ENCODE measurements around the gene CEP295NL. TPM values are rescaled to one million over a fixed set of nuclear protein-coding genes. Genes with fewer than 3 reads are reported as not detected.

Gene CEP295NL
- total RNA-seq, 1 donor: 2.5 TPM

GRCh38 chr17:78892936-78893379 lies 10.0 kb downstream of the CEP295NL start:
- H3K27me3 ChIP-seq (ENCODE audit: insufficient read depth, low read length): no peaks in the 10 kb centered on the region
- H3K4me3 ChIP-seq (ENCODE audit: insufficient read depth, low read length): no peak overlapping the region
- no peaks in the 10 kb centered on the region for H3K9me3 ChIP-seq (ENCODE audit: low read depth, low read length)
- H4K20me1 ChIP-seq (ENCODE audit: insufficient read depth, low read length): peaks cover 71% of the 10 kb centered on the region
- no peak overlapping the region for H3K4me2 ChIP-seq (ENCODE audit: insufficient read depth, low read length)
- H3K36me3 ChIP-seq (ENCODE audit: insufficient read depth, low read length): peaks cover 20% of the 10 kb centered on the region
- TF ChIP-seq CTCF (IDR thresholded peaks at IDR 0.05; ENCODE audit: extremely low read depth, low read depth, low read length): no peak
- no peak overlapping the region for H2AFZ ChIP-seq (ENCODE audit: low read length)
- DNase-seq (ENCODE audit: insufficient read length, low spot score, missing footprints): no peak
- peaks cover 3% of the 10 kb centered on the region for H3K4me1 ChIP-seq (ENCODE audit: insufficient read depth, low read length)
- no peak overlapping the region for H3K27ac ChIP-seq (ENCODE audit: low read depth, low read length)
- H3K79me2 ChIP-seq (ENCODE audit: insufficient read depth, low read length): peaks cover 98% of the 10 kb centered on the region

- DNase-seq (ENCODE audit: insufficient read length, low spot score, missing footprints): peak; percentile 53
- Histone ChIP-seq H4K20me1 (ENCODE audit: insufficient read depth, low read length) (peaks cover 67% of the 10 kb centered on the region), H3K27ac (ENCODE audit: low read depth, low read length) (no peak overlapping the region), H3K79me2 (ENCODE audit: insufficient read depth, low read length) (peaks cover 97% of the 10 kb centered on the region), H3K27me3 (ENCODE audit: insufficient read depth, low read length) (no peaks in the 10 kb centered on the region), H3K36me3 (ENCODE audit: insufficient read depth, low read length) (peaks cover 20% of the 10 kb centered on the region), H2AFZ (ENCODE audit: low read length) (no peak overlapping the region), H3K4me2 (ENCODE audit: insufficient read depth, low read length) (no peak overlapping the region), H3K4me3 (ENCODE audit: insufficient read depth, low read length) (no peak overlapping the region), H3K9me3 (ENCODE audit: low read depth, low read length) (no peaks in the 10 kb centered on the region), H3K4me1 (ENCODE audit: insufficient read depth, low read length) (peaks cover 3% of the 10 kb centered on the region)
- no peak for TF ChIP-seq CTCF (IDR thresholded peaks at IDR 0.05; ENCODE audit: extremely low read depth, low read depth, low read length)
Measured at GRCh38 chr17:78892520-78892919, 10.5 kb downstream of the CEP295NL start.

- Histone ChIP-seq H3K4me1 (ENCODE audit: insufficient read depth, low read length) (peaks cover 3% of the 10 kb centered on the region), H3K4me3 (ENCODE audit: insufficient read depth, low read length) (no peak overlapping the region), H3K27me3 (ENCODE audit: insufficient read depth, low read length) (no peaks in the 10 kb centered on the region), H2AFZ (ENCODE audit: low read length) (no peak overlapping the region), H4K20me1 (ENCODE audit: insufficient read depth, low read length) (peaks cover 64% of the 10 kb centered on the region), H3K36me3 (ENCODE audit: insufficient read depth, low read length) (peaks cover 20% of the 10 kb centered on the region), H3K79me2 (ENCODE audit: insufficient read depth, low read length) (peaks cover 97% of the 10 kb centered on the region), H3K27ac (ENCODE audit: low read depth, low read length) (no peak overlapping the region), H3K9me3 (ENCODE audit: low read depth, low read length) (no peaks in the 10 kb centered on the region), H3K4me2 (ENCODE audit: insufficient read depth, low read length) (no peak overlapping the region)
- DNase-seq (ENCODE audit: insufficient read length, low spot score, missing footprints): peak; percentile 46
- TF ChIP-seq CTCF (IDR thresholded peaks at IDR 0.05; ENCODE audit: extremely low read depth, low read depth, low read length): no peak
Measured at GRCh38 chr17:78892062-78892456, 10.9 kb downstream of the CEP295NL start.

- Histone ChIP-seq H3K36me3 (ENCODE audit: insufficient read depth, low read length) (peaks cover 26% of the 10 kb centered on the region), H3K4me3 (ENCODE audit: insufficient read depth, low read length) (no peak overlapping the region), H2AFZ (ENCODE audit: low read length) (no peak overlapping the region), H3K27ac (ENCODE audit: low read depth, low read length) (no peak overlapping the region), H3K9me3 (ENCODE audit: low read depth, low read length) (no peaks in the 10 kb centered on the region), H3K4me1 (ENCODE audit: insufficient read depth, low read length) (peaks cover 3% of the 10 kb centered on the region), H3K4me2 (ENCODE audit: insufficient read depth, low read length) (no peak overlapping the region), H3K79me2 (ENCODE audit: insufficient read depth, low read length) (peaks cover 97% of the 10 kb centered on the region), H4K20me1 (ENCODE audit: insufficient read depth, low read length) (peaks cover 68% of the 10 kb centered on the region), H3K27me3 (ENCODE audit: insufficient read depth, low read length) (no peaks in the 10 kb centered on the region)
- DNase-seq (ENCODE audit: insufficient read length, low spot score, missing footprints): peak; percentile 44
- TF ChIP-seq CTCF (IDR thresholded peaks at IDR 0.05; ENCODE audit: extremely low read depth, low read depth, low read length): no peak
Measured at GRCh38 chr17:78891406-78892061, 11.5 kb downstream of the CEP295NL start.

Data from osteoblast (primary cell).